ENCODE measurements around the gene FYN.
A peak's percentile ranks its signal among the peaks of the same experiment; 100 is the strongest.

Gene FYN

DNA sequence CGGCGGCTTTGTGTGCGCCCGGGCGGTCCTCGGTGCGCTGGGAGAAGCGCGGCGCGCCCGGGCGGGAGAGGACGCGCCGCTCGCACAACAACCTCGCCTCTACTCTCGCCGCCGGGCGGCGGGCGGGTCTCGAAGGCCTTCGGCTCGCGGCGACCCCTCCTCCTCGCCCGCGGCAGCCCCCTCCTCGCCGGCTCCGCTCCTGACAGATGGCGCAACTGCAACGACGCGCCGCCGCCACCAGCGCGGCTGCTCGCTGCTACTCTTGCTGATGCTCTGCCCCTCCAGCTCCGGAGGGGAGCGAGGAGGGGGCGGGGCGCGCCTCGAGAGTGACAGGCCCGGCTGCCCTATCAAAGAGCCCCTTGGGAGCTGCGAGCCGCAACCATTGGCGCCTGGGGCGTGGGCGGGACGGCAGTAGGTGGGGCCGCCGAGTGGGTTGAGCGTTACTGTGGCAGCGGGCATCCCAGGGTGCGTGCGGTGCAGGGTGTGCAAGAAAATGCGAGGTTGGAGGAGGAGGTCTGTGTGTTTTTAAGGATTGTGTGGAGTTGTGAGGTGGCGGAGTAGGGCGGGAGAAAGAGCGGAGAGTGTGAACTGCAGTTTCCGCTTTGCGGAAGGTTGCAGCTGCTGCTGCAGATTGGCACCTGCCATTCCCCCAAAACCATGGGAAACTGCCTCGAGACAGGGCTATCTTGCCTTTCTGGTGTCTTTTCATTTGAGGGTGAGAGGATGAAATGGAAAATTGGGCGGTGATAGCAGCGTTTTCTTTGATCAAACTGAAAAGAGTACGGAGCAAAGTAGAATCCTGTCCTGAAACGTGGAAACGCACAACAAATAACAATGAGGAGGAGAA lies at the start of gene FYN:
TSS of gene FYN (minus strand) at position 275 of the 847 bp plus-strand sequence. CDS start 153,401 bp downstream, outside the sequence.
- peaks cover 16% of the 10 kb centered on the region for H3K27me3 ChIP-seq (ENCODE audit: control insufficient read depth, low read length)
- TF ChIP-seq EZH2phosphoT487 (IDR thresholded peaks at IDR 0.05; ENCODE audit: borderline replicate concordance, low read length): no peak
- TF ChIP-seq, protein P1, sequence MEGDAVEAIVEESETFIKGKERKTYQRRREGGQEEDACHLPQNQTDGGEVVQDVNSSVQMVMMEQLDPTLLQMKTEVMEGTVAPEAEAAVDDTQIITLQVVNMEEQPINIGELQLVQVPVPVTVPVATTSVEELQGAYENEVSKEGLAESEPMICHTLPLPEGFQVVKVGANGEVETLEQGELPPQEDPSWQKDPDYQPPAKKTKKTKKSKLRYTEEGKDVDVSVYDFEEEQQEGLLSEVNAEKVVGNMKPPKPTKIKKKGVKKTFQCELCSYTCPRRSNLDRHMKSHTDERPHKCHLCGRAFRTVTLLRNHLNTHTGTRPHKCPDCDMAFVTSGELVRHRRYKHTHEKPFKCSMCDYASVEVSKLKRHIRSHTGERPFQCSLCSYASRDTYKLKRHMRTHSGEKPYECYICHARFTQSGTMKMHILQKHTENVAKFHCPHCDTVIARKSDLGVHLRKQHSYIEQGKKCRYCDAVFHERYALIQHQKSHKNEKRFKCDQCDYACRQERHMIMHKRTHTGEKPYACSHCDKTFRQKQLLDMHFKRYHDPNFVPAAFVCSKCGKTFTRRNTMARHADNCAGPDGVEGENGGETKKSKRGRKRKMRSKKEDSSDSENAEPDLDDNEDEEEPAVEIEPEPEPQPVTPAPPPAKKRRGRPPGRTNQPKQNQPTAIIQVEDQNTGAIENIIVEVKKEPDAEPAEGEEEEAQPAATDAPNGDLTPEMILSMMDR (IDR thresholded peaks at IDR 0.05; ENCODE audit: low read depth, low read length, poor library complexity, severe bottlenecking): peak; percentile 19
- peaks cover 25% of the 10 kb centered on the region for H3K4me1 ChIP-seq (ENCODE audit: control insufficient read depth, low read length)
- peak within 1 kb of the TSS; percentile 48 for H3K27ac ChIP-seq (ENCODE audit: low read depth, low read length)
- H3K9me3 ChIP-seq (ENCODE audit: control insufficient read depth, insufficient read depth, low read length): no peaks in the 10 kb centered on the region
- no peaks in the 10 kb centered on the region for H3K36me3 ChIP-seq (ENCODE audit: control insufficient read depth, low read length)
- peak within 1 kb of the TSS; percentile 97 for H3K4me2 ChIP-seq (ENCODE audit: low read length)
- peak within 1 kb of the TSS; percentile 92 for H3K4me3 ChIP-seq (ENCODE audit: low read length)
- no peaks in the 10 kb centered on the region for H4K20me1 ChIP-seq (ENCODE audit: control insufficient read depth, insufficient read depth, low read depth, low read length)
- H3F3A ChIP-seq (ENCODE audit: control insufficient read depth, insufficient read depth): no peaks in the 10 kb centered on the region; the same call in none of the 2 replicates
- no peaks in the 10 kb centered on the region for H3K9me2 ChIP-seq (replicated peaks; ENCODE audit: control insufficient read depth, low read length)
- peaks cover 14% of the 10 kb centered on the region for H3K79me2 ChIP-seq (ENCODE audit: control insufficient read depth, low read length)

DNA sequence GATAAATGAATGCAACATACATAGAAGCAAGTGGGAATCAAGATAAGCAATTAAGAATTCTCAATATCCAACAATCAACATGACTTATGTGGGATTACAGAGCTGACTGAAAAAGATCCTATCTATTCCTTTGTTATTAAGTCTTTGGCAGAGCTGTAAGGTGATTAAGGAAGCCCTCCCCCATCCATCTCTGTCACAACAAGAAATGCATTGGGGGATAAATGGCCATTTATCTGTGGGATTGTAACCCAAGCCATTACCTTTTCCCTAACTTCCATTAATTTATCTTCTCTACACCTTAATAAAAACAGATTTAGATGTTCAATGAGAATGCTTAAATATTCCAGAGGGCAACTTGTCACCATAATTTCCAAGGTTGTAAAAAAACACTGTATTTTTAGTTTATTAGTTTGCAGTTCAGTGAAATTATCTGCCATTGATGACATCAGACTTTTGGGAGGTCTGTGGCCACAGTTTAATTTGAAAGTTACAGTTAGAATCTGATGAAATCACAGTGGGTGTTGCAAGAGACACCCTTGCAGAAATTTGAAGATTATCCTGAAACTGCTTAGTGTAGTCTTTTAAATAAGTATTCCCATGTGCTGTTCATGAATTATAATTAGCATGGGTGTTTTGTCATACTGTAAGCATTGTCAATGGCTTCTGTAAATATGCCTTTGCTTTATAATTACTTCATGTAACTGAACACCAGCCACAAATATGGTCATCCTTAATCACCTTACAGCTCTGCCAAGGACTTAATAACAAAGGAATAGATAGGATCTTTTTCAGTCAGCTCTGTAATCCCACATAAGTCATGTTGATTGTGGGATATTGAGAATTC lies 49.4 kb upstream of the FYN start:
- Histone ChIP-seq H3K4me2 (ENCODE audit: low read length) (no peak overlapping the region), H3K36me3 (ENCODE audit: control insufficient read depth, low read length) (no peaks in the 10 kb centered on the region), H3K79me2 (ENCODE audit: control insufficient read depth, low read length) (no peaks in the 10 kb centered on the region), H4K20me1 (ENCODE audit: control insufficient read depth, insufficient read depth, low read depth, low read length) (no peaks in the 10 kb centered on the region), H3K9me3 (ENCODE audit: control insufficient read depth, insufficient read depth, low read length) (no peaks in the 10 kb centered on the region), H3K27me3 (ENCODE audit: control insufficient read depth, low read length) (peaks cover 33% of the 10 kb centered on the region), H3K27ac (ENCODE audit: low read depth, low read length) (no peak overlapping the region), H3F3A (ENCODE audit: control insufficient read depth, insufficient read depth) (no peaks in the 10 kb centered on the region), H3K4me1 (ENCODE audit: control insufficient read depth, low read length) (no peaks in the 10 kb centered on the region), H3K9me2 (replicated peaks; ENCODE audit: control insufficient read depth, low read length) (no peaks in the 10 kb centered on the region), H3K4me3 (ENCODE audit: low read length) (no peak overlapping the region)
- no peak for TF ChIP-seq EZH2phosphoT487 (IDR thresholded peaks at IDR 0.05; ENCODE audit: borderline replicate concordance, low read length)
- TF ChIP-seq, protein P1 (IDR thresholded peaks at IDR 0.05; ENCODE audit: low read depth, low read length, poor library complexity, severe bottlenecking): no peak

DNA sequence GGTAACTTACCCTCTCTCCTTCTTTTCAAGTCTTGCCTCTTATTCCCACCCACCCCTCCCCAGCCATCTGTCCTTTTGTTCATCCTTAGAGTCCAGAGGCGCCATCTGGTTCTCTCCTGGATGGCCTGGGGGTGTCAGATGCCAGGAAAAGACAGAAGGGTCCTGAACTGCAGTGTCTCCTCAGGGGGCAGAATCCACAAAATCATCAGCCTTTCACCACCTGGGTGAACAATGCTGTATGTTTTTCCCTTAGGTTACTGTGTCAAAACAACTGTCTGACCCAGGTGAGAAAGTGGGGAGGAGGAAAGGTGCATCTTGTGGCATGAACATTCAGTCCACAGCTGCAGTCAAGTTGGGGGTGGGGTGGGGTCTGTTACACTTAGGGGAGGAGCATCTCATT lies 47.9 kb upstream of the FYN start:
- no peaks in the 10 kb centered on the region for H3F3A ChIP-seq (ENCODE audit: control insufficient read depth, insufficient read depth)
- no peaks in the 10 kb centered on the region for H3K9me2 ChIP-seq (replicated peaks; ENCODE audit: control insufficient read depth, low read length)
- no peaks in the 10 kb centered on the region for H3K4me1 ChIP-seq (ENCODE audit: control insufficient read depth, low read length)
- no peaks in the 10 kb centered on the region for H4K20me1 ChIP-seq (ENCODE audit: control insufficient read depth, insufficient read depth, low read depth, low read length)
- no peaks in the 10 kb centered on the region for H3K79me2 ChIP-seq (ENCODE audit: control insufficient read depth, low read length)
- no peaks in the 10 kb centered on the region for H3K9me3 ChIP-seq (ENCODE audit: control insufficient read depth, insufficient read depth, low read length)
- H3K4me3 ChIP-seq (ENCODE audit: low read length): no peak overlapping the region
- H3K27ac ChIP-seq (ENCODE audit: low read depth, low read length): no peak overlapping the region
- no peaks in the 10 kb centered on the region for H3K36me3 ChIP-seq (ENCODE audit: control insufficient read depth, low read length)
- no peak overlapping the region for H3K4me2 ChIP-seq (ENCODE audit: low read length)
- H3K27me3 ChIP-seq (ENCODE audit: control insufficient read depth, low read length): peaks cover 32% of the 10 kb centered on the region
- no peak for TF ChIP-seq EZH2phosphoT487 (IDR thresholded peaks at IDR 0.05; ENCODE audit: borderline replicate concordance, low read length)
- TF ChIP-seq, protein P1 (IDR thresholded peaks at IDR 0.05; ENCODE audit: low read depth, low read length, poor library complexity, severe bottlenecking): no peak

All from DOHH2 (cell line).